Cerebellar cortex (tissue), 1 donor: ENCODE measurements around the gene MAJIN.
"Not testable (repeated sequence)": the region's sequence is repeated elsewhere in the genome, so short reads cannot be mapped to it uniquely, and the experiment has no call there.

Experiments used
- DNase-seq: peaks from one replicate; pipeline ENCODE4 v3.0.0-alpha.2; 2015; ENCODE audit warnings: low spot score

Gene MAJIN

DNA sequence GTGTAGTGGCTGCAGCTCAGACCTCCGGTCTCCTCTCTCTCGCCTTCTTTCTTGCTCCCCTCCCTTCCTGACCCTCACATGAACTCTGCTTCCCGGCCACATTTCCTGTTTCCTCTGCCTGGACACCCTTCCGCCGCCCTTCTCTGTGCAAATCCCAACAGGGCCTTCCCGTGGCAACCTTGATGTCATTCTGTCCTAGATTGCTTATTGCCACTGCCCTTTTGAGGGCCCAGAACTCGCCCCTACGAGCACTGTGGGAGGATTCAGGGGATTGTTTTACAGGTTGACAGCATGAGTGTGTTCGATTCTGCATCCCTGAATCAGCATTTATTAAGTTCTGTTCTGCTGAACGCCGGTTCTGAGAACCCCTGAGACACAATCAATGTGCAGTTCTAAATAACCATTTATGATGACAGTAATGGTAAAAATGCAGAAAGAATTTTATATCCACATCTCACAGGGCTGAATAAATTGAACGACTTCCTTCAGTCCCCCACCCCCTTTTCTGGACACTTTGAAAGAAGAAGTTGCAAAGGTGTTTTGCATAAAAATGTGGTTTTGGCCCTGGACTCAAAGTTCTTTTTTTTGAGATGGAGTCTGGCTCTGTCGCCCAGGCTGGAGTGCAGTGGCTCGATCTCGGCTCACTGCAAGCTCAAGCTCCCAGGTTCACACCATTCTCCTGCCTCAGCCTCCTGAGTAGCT is 18.5 kb upstream of the MAJIN start:
- DNase-seq: no peak

GRCh38 chr11:64989416-64989815 is 17.5 kb upstream of the MAJIN start:
- no peak for DNase-seq

- no peak for DNase-seq
Measured at GRCh38 chr11:64987998-64988854, 16.3 kb upstream of the MAJIN start.

DNA sequence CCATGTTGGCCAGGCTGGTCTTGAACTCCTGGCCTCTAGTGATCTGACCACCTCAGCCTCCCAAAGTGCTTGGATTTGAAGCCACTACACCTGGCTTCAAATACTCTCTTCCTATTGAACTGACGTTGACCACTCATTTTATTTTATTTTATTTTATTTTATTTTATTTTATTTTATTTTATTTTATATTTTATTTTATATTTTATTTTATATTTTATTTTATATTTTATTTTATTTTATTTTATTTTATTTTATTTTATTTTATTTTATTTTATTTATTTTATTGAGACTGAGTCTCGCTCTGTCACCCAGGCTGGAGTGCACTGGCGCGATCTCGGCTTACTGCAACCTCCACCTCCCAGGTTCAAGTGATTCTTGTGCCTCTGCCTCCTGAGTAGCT is 11.4 kb upstream of the MAJIN start:
- not testable (repeated sequence) for DNase-seq

GRCh38 chr11:64976651-64977050 is 4.7 kb upstream of the MAJIN start:
- no peak for DNase-seq

DNA sequence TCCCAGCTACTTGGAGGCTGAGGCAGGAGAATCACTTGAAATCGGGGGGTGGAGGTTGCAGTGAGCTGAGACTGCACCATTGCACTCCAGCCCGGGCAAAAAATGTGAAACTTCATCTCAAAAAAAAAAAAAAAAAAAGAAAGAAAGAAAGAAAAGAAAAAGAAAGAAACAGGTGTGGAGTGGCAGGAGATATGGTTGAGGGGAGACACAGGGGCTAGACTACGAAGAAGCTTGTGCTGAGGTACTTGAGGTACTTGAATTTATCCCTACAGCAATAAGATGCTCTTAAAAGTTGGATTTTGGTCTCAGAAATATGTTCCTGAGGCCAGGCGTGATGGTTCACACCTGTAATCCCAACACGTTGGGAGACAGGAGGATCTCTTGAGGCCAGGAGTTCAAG is 2.2 kb upstream of the MAJIN start:
- DNase-seq: no peak

GRCh38 chr11:64970731-64971151 is 1.2 kb downstream of the MAJIN start:
- DNase-seq: no peak

DNA sequence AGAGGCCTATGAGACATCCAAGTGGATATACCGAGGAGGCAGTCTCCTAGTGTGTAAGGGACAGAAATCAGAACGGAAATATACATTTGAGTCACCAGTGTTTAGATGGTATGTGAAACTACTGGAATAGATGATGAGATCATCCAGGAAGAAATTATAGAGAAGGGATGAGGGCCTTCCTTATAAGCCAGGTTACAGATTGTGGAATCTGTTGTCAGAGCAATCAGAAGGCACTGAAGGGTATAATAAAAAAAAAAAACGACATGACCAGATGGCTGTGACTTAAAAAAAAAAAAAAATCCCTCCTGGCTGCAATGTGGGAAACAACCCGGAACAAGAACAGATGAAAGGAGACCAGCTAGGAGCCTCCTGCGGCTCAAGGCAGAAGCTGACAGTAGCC is 2.7 kb downstream of the MAJIN start:
- peak; percentile 90 for DNase-seq

GRCh38 chr11:64967375-64967774 is 4.5 kb downstream of the MAJIN start:
- DNase-seq: no peak

GRCh38 chr11:64963072-64963631 is 8.8 kb downstream of the MAJIN start:
- no peak for DNase-seq

DNA sequence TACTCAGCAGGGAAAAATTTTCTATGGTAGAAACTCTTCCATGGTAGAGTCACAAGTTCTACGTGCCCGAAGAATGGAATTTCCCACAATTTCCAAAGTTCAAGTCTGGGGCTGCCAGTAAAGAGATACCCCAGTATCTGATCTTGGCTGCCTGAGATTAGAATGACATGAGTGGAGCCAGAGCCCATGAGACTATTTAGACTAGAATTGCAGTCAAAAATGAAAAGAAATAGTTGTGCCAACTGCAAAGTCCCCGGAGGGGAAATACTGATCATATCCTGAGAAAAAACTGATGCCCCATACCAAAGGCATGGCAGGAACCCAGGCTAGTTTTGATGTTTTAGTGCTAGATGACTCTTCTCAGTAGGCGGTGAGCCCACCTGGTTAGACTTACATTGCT is 11.2 kb downstream of the MAJIN start:
- DNase-seq: no peak

DNA sequence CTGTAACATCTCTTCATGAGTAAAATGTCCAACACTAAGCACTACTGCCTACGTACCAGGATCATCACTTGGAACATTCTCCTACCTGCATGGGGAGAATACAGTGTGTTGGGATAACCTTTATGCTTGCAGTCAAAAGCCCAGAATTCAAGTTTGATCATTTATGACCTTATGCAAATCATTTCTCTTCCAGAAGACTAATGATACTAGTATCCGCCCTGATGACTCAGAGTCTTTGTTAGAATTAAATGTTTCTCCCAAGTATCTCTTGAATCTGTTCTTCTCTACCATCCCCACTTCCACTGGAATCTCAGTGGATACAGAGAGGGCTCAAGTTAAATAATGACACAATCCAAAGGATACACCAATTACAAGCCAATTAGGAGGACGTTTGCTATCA is 12.4 kb downstream of the MAJIN start:
- DNase-seq: no peak

DNA sequence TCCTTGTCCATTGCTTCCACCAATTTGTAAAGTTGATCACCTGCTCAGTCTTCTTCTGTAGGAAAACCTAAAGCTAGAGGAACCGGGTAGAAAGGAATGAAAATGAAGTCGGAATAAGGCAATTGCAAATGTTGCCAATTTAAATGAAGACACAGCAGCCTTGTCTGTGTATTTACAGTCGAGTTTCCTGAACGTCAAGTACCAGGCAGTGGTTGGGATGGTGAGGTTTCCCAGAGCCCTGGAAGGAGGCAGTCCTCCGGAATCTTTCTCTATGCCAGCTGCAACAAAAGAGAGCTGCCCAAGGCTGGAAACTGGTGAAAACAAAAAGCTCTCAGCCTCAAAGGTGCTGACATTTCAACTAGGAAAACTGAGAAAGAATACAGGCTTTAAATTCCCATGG is 17.7 kb downstream of the MAJIN start:
- DNase-seq: no peak

GRCh38 chr11:64951529-64951928 is 20.4 kb downstream of the MAJIN start:
- DNase-seq: no peak

GRCh38 chr11:64947208-64947814 is 24.6 kb downstream of the MAJIN start:
- no peak for DNase-seq

GRCh38 chr11:64936539-64936938 is 35.4 kb downstream of the MAJIN start:
- no peak for DNase-seq

DNA sequence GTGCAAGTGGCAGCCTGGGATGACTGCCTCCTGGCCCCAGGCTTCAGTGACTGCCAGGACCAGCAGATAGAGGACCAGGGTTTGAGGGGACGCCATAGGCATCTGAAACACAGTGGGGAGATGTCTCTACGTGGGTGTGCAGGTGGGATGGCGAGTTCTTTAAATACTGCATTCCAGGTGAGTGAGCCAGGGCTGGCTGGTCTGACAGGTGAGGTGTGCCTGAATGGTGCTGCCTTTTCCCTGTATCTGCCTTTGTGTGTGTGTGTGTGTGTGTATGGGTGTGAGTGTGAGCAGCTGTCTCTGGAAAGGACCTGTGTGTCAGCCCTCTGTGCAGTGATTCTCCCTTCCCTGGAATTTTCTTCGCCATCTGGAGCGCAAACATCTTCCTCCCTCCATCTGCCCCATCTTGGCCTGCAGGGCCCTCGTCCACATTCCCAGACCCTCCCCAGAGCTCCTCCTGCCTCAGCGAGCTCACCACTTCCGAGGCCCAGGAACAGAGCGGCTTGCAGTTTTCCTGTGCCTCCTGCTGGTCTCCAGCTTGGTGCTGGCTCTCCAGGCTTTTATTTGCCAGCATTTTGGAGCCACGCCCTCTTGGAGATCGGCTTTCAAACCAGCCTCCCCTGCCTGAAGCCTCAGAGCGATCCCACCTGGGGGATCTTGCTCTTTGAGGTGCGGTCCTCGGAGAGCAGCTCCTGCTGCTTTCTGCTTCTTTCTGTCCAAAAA is 36.4 kb downstream of the MAJIN start, which contains the start of gene GPHA2:
Gene GPHA2, minus strand, starts transcription at position 535 of the 723 bp plus-strand sequence. Its CDS starts 433 bp downstream, at position 102.
- DNase-seq: peak; percentile 72

DNA sequence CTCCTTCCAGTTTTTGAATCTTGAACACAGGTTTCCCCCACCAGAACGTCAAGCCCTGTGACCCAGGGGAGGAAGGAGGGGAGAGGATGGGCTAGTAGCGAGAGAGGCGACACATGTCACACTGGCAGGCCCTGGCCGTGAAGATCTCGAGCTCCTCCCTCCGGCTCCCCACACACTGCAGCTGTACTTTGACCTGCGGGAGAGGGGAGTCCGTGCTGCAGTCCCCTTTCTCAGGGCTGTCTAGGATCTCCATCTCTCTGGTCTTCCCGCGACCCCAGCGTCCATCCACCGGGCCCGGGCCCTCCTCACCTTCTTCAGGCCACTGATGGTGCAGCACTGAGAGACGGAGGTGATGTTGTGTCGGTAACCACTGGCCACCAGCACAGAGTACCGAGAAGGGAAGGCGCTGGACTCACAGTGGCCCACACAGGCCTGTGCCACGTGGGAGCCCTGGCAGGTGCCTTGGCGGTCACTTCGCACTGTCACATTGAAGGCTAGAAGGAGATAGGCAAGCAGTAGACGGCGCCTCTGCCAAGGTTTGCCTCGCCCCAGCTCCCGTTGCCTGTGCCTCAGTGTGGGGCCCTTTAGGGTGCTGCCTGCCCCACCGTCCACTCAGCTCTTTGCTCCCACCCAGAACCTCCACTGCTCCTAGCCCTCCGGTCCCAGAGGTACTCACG is 37.1 kb downstream of the MAJIN start:
- peak; percentile 25 for DNase-seq

GRCh38 chr11:64933935-64934681 is 37.8 kb downstream of the MAJIN start:
- DNase-seq: no peak

DNA sequence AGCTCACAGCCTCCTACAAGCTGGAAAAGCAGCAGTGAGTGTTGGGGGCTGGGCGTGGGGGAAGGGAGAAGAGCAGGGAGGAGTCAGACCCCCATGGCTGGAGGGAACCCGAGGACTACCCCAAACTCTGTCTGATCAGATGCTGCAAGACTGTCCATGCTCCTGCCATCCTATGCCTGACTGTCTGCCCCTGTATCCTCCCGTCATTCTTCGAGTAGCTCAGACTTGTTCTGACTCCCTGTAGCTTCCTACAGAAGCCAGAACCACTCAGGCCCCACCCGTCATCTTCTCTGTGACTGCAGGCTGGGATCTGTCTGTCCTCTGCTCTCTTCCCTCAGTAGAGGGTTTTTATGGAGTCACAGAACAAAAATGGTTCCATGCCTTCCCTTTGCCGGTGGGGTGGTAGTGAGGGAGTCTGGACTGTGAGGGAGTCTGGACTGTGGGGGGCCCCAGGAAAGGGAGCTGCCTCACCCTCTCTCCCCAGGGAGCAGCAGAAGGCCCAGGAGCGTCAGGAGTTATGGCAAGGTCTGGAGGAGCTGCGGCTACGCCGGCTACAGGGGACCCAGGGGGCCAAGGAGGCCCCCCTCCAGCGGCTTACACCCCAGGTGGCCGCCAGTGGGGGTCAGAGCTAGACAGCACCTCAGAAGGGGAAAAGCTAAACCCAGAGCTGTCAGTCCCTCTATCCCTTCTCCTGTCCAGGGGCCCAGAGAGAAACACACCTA is 38.5 kb downstream of the MAJIN start:
- DNase-seq: no peak
